ENCODE measurements around the gene CXorf65.

The CXorf65 gene

GRCh38 chrX:71105628-71106027 is 912 bp downstream of the CXorf65 start:
- peak in 1 of 5 experiments; percentile 36 for DNase-seq

GRCh38 chrX:71103110-71103983 is 3.2 kb downstream of the CXorf65 start:
- DNase-seq, result peak in 4 of 5 experiments; percentile 16 to 75 (median 53)

- no peak for DNase-seq
Measured at GRCh38 chrX:71102292-71102691, 4.2 kb downstream of the CXorf65 start.

GRCh38 chrX:71100581-71101505 is 5.7 kb downstream of the CXorf65 start:
- no peak for DNase-seq

- no peak for DNase-seq
Measured at GRCh38 chrX:71099736-71100135, 6.8 kb downstream of the CXorf65 start.

- DNase-seq, result no peak
Measured at GRCh38 chrX:71098951-71099506, 7.5 kb downstream of the CXorf65 start.

- peak; percentile 45 to 79 (median 70) for DNase-seq
Measured at GRCh38 chrX:71098302-71098701, 8.2 kb downstream of the CXorf65 start.

- DNase-seq, result no peak
Measured at GRCh38 chrX:71096760-71097032, 9.8 kb downstream of the CXorf65 start.

GRCh38 chrX:71095981-71096759 is 10.4 kb downstream of the CXorf65 start:
- DNase-seq, result peak in 2 of 5 experiments; percentile 68 to 69

GRCh38 chrX:71095555-71095980 is 11.0 kb downstream of the CXorf65 start, which contains the start of gene FOXO4:
Gene FOXO4, plus strand, starts transcription at chrX:71095851. Its CDS starts 678 bp downstream, at chrX:71096529.
- DNase-seq, result peak; percentile 68 to 92 (median 85)

- no peak for DNase-seq
Measured at GRCh38 chrX:71095033-71095432, 11.5 kb downstream of the CXorf65 start.

- no peak for DNase-seq
Measured at GRCh38 chrX:71091263-71091662, 15.3 kb downstream of the CXorf65 start.

GRCh38 chrX:71085900-71086299 is 20.6 kb downstream of the CXorf65 start:
- no peak for DNase-seq

- DNase-seq, result no peak
Measured at GRCh38 chrX:71082822-71083221, 23.7 kb downstream of the CXorf65 start.

GRCh38 chrX:71082124-71082647 is 24.4 kb downstream of the CXorf65 start:
- DNase-seq, result no peak

GRCh38 chrX:71081330-71082123 is 25.0 kb downstream of the CXorf65 start:
- no peak for DNase-seq

GRCh38 chrX:71070531-71070930 is 36.0 kb downstream of the CXorf65 start:
- DNase-seq, result no peak

- DNase-seq, result peak; percentile 56 to 97 (median 82)
Measured at GRCh38 chrX:71068044-71068918, 38.3 kb downstream of the CXorf65 start, which contains the start of gene SNX12. Gene SNX12, minus strand, starts transcription at chrX:71068334. Its CDS starts 28 bp downstream, at chrX:71068306.

GRCh38 chrX:71067712-71068043 is 38.9 kb downstream of the CXorf65 start:
- DNase-seq, result no peak

- no peak for DNase-seq
Measured at GRCh38 chrX:71067089-71067488, 39.5 kb downstream of the CXorf65 start.

Measured in T-helper 2 cell (primary cell).